ENCODE measurements around the gene MRFAP1L1.

- TF ChIP-seq POLR2A (conservative IDR thresholded peaks at IDR 0.05): no peak
- no peak for TF ChIP-seq NCOA1 (IDR thresholded peaks at IDR 0.05; ENCODE audit: low read depth)
- TF ChIP-seq JUNB (CRISPR knock-in tag; conservative IDR thresholded peaks at IDR 0.05): no peak
- no peak for TF ChIP-seq ZNF551 (CRISPR knock-in tag; IDR thresholded peaks at IDR 0.05)
- no peak for TF ChIP-seq JUND (IDR thresholded peaks at IDR 0.05; ENCODE audit: borderline replicate concordance, low read depth, low read length)
- no peak for TF ChIP-seq JUND (tag; IDR thresholded peaks at IDR 0.05; ENCODE audit: borderline replicate concordance, low read depth, low read length)
- no peak for TF ChIP-seq POLR2AphosphoS5 (IDR thresholded peaks at IDR 0.05; ENCODE audit: control insufficient read depth, insufficient read depth, low read depth, low read length)
- no peak for TF ChIP-seq SRSF1 (IDR thresholded peaks at IDR 0.05; ENCODE audit: low read depth, low read length)
Observed at GRCh38 chr4:6665320-6665654, 44.4 kb downstream of the MRFAP1L1 start.
